HG02852 (cell line): ENCODE data around the gene IFNA4.
"Not testable (repeated sequence)": the region's sequence is repeated elsewhere in the genome, so short reads cannot be mapped to it uniquely, and the experiment has no call there.

Experiments
- ATAC-seq: cut with Tn5 transposase; IDR thresholded peaks from one replicate; pipeline ENCODE4 v1.9.1; 2021; ENCODE audit warnings: mild to moderate bottlenecking, moderate library complexity; ENCODE audit not compliant: unreplicated experiment

Gene IFNA4

DNA sequence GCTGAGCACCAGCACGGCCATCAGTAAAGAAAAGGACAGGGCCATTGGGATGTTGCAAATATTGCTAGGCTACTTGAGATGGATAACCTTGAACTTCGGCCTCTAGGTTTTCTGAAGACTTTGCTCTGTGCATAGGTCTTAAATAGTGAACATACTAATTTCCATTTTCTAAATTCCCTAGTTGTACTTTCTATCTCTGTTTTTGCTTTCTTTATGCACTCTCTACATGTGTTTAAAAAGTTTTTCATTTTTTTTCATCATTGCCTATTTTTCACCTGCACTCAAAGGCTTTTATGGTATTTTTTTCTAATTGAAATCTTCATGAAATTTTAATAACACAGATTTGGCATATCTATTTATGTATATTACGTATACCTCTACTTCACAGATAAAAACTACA is at the start of gene IFNA4:
IFNA4 (minus strand) TSS at position 101 of the 400 bp plus-strand sequence; CDS start at position 45, 56 bp downstream.
- not testable (repeated sequence) for ATAC-seq

DNA sequence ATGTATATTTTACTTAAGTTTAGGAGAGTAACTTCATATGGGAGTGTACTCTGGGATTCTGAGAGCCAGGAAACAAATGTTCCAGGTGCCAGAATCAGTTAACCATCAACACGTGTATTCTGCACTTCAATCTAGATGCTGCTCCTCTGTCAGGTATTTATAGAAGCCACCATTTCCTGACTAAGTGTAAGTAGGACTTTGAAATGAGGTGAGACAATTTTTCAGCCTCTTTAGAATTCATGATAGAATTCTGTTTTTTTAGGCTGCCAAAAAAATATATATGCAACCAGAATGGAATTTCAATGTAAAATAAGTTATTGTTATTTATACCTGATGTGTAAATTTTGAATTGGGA is 49.0 kb upstream of the IFNA4 start:
- peak; percentile 6 for ATAC-seq

DNA sequence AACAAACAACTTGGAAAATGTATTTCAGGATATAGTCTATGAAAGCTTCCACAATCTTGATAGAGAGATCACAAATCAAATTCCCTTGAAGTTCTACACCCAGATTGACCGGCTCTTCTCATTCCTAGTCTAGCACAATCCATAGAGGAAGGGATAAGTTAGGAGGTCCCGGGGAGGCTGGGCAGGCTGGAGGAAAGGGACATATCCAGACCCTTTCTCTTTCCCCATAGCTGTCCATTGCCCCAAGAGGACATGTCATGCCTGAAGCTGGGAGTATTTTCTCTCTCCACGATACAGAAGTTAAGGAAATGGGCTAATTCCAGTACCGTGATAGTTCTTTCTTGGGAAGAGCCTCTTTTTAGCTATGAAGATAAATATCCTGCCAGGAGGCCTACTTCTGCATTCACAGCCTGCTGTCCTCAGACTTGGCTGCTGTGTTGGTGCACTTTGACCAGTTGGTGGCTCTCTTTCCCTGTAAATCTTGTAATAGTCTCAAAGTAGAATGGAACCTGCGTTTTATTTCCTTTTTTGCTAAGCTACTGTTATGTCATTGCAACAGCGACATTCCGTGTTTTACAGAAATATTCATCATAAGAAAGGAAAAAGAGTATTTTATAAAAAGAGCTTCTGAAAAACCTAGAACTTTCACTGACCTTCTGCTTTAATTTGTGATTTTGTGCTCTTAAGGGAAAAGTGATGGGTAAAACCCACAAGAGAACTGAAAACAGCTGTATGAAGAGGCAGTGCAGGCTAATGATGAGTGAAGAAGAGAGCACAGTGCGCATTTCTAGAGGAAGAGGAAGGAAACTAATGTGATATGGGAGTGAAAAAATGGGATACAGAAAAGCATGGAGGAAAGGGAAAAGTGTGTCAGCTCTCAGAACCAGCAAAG is 48.3 kb upstream of the IFNA4 start:
- ATAC-seq: peak; percentile 82

DNA sequence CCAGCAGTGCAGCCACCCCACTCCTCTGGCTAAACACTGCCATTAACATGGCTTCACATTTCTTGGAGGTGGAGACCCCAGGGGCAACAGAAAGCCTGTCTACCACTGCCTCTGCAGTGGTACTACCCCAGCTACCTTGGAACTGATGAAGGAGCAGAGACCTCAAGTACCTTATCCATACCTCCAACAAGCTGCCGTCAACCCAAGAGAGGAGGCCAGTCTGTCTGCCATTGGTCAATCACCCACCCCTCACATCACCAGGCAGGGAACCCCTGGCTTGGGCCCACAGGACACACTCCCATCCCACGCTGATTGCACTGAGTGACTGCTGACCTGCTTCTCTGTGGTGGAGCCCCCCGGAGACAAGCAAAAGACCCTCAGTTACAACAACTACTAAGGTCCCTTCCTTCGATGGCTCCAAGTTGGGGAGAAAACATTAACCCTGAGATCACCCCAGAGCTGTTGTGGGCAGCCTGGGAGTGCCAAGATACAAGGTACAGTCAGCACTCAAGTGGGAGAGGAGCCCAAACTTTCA is 46.8 kb upstream of the IFNA4 start:
- no peak for ATAC-seq

DNA sequence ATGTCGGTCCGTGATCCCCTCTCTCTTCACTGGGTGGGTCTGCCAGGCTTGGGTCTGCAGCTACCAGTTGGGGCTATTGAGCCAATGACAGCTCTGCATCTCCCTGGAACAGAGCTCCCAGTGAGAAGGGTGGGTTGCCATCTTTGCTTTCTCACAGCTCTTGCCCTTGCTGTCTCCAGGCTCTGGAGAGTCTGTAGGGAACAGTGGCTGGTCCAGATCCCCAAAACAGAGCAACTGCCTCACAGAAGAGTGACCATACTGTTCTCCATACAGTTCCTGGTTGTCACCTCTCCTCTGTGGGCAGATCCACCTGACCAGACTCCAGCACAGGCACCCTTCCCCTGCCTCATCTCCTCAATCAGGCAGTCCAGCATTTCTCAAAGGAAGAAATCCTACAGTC is 45.9 kb upstream of the IFNA4 start:
- ATAC-seq: no peak

DNA sequence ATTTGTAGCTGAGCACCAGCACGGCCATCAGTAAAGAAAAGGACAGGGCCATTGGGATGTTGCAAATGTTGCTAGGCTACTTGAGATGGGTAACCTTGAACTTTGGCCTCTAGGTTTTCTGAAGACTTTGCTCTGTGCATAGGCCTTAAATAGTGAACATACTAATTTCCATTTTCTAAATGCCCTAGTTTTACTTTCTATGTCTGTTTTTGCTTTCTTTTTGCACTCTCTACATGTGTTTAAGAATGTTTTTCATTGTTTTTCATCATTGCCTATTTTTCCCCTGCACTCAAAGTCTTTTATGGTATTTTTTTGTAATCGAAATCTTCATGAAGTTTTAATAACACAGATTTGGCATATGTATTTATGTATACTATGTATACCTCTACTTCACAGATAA is 40.7 kb upstream of the IFNA4 start, which contains the start of gene IFNA17:
IFNA17 (minus strand) TSS at position 101 of the 400 bp plus-strand sequence; CDS start at position 52, 49 bp downstream.
- no peak for ATAC-seq

DNA sequence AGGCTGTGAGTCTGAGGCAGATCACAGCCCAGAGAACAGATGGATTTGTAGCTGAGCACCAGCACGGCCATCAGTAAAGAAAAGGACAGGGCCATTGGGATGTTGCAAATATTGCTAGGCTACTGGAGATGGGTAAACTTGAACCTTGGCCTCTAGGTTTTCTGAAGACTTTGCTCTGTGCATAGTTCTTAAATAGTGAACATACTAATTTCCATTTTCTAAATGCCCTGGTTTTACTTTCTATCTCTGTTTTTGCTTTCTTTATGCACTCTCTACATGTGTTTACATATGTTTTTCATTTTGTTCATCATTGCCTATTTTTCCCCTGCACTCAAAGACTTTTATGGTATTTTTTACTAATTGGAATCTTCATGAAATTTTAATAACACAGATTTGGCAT is 29.8 kb upstream of the IFNA4 start, which contains the start of gene IFNA16:
IFNA16 (minus strand) TSS at position 101 of the 400 bp plus-strand sequence; CDS start at position 95, 6 bp downstream.
- ATAC-seq: not testable (repeated sequence)

DNA sequence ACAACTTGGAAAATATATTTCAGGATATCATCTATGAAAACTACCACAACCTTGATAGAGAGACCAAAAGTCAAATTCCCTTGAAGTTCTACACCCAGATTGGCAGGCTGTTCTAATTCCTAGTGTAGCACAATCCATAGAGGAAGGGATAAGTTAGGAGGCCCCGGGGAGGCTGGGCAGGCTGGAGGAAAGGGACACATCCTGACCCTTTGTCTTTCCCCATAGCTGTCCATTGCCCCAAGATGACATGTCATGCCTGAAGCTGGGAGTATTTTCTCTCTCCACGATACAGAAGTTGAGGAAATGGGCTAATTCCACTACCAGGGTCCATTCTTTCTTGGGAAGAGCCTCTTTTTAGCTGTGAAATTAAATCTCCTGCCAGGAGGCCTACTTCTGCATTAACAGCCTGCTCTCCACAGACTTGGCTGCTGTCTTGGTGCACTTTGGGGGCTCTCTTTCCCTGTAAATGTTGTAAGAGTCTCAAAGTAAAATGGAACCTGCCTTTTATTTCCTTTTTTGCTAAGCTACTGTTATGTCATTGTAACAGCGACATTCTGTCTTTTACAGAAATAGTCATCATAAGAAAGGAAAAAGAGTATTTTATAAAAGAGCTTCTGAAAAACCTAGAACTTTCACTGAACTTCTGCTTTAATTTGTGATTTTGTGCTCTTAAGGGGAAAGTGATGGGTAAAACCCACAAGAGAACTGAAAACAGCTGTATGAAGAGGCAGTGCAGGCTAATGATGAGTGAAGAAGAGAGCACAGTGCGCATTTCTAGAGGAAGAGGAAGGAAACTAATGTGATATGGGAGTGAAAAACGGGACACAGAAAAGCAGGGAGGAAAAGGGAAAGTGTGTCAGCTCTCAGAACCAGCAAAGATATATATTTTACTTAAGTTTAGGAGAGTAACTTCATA is 26.3 kb upstream of the IFNA4 start:
- ATAC-seq: peak; percentile 73

DNA sequence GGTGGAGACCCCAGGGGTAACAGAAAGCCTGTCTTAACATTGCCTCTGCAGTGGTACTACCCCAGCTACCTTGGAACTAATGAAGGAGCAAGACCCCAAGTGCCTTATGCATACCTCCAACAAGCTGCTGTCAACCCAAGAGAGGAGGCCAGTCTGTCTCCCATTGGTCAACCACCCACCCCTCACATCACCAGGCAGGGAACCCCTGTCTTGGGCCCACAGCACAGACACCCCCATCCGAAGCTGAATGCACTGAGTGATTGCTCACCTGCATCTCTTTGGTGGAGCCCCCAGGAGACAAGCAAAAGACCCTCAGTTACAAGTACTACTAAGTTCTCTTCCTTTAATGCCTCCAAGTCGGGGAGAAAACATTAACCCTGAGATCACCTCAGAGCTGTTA is 24.8 kb upstream of the IFNA4 start:
- ATAC-seq: not testable (repeated sequence)

DNA sequence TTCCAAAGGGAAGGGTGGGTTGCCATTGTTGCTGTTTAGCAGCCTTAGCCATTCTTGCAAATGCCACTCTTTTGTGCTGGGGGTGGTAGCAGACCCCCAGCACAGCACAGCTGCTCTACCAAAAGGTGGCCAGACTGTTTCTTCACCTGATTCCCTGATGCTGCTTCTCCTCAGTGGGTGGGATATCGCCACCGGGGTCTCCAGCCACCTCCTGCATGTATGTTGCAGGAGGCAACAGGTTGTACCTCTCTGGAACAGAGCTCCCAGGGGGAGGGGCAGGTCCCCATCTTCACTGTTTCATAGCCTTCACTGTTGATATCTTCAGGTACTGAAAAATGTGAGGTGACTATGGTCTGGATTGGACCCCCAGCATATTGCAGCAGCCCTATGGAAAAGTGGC is 23.4 kb upstream of the IFNA4 start:
- ATAC-seq: not testable (repeated sequence)

DNA sequence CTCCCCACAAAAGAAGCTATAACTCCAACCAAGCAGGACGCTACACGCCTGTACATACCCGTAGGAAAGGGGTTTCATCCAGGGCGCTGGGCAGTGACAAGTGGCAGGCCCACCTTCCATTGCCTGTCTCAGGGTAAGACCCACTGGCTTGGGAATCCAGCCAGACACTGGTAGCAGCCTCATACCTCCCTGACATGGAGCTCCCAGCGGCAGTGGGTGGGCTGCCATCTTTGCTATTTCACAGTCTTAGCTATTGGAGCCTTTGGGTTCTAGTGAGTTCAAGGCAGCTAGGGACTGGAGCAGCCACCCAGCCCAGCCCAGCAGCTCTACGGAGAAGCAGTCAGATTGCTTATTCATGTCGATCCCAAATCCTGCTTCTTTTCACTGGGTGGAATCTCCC is 22.9 kb upstream of the IFNA4 start:
- no peak for ATAC-seq

DNA sequence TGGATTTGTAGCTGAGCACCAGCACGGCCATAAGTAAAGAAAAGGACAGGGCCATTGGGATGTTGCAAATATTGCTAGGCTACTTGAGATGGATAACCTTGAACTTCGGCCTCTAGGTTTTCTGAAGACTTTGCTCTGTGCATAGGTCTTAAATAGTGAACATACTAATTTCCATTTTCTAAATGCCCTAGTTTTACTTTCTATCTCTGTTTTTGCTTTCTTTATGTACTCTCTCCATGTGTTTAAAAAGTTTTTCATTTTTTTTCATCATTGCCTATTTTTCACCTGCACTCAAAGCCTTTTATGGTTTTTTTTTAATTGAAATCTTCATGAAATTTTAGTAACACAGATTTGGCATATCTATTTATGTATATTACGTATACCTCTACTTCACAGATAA is 19.7 kb upstream of the IFNA4 start, which contains the start of gene IFNA10:
IFNA10 (minus strand) TSS at position 101 of the 400 bp plus-strand sequence; CDS start at position 55, 46 bp downstream.
- not testable (repeated sequence) for ATAC-seq

DNA sequence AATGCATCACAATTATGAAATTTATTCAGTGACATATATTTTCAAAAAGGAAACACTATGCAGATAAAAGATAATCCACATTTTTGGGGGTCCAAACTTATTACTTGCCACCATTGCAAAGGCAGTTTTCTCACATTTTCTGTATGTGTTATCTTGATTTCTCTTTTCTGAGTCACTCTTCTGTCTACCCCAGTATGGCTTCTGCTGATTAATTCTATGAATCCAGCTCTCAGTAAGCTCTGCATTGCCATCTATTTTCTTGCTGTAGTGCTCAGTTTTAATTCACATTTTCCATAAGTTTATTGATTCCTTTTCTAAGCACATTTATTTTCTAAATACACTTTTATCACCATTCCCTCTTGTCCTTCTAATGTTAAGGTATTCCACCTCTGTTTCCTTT is 17.8 kb upstream of the IFNA4 start:
- ATAC-seq: no peak

DNA sequence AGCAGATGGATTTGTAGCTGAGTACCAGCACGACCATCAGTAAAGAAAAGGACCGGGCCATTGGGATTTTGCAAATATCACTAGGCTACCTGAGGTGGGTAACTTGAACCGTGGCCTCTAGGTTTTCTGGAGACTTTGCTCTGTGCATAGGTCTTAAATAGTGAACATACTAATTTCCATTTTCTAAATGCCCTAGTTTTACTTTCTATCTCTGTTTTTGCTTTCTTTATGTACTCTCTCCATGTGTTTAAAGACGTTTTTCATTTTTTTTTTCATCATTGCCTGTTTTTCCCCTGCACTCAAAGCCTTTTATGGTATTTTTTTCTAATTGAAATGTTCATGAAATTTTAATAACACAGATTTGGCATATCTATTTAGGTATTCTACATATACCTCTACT is 14.7 kb upstream of the IFNA4 start, which contains the start of gene IFNA7:
IFNA7 (minus strand) TSS at position 101 of the 400 bp plus-strand sequence; CDS start at position 61, 40 bp downstream.
- not testable (repeated sequence) for ATAC-seq

DNA sequence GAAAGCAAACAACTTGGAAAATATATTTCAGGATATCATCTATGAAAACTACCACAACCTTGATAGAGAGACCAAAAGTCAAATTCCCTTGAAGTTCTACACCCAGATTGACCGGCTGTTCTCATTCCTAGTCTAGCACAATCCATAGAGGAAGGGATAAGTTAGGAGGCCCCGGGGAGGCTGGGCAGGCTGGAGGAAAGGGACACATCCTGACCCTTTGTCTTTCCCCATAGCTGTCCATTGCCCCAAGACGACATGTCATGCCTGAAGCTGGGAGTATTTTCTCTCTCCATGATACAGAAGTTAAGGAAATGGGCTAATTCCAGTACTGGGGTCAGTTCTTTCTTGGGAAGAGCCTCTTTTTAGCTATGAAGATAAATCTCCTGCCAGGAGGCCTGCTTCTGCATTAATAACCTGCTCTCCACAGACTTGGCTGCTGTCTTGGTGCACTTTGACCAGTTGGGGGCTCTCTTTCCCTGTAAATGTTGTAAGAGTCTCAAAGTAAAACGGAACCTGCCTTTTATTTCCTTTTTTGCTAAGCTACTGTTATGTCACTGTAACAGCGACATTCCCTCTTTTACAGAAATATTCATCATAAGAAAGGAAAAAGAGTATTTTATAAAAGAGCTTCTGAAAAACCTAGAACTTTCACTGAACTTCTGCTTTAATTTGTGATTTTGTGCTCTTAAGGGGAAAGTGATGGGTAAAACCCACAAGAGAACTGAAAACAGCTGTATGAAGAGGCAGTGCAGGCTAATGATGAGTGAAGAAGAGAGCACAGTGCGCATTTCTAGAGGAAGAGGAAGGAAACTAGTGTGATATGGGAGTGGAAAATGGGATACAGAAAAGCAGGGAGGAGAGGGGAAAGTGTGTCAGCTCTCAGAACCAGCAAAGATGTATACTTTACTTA is 7.7 kb upstream of the IFNA4 start:
- peak; percentile 91 for ATAC-seq

DNA sequence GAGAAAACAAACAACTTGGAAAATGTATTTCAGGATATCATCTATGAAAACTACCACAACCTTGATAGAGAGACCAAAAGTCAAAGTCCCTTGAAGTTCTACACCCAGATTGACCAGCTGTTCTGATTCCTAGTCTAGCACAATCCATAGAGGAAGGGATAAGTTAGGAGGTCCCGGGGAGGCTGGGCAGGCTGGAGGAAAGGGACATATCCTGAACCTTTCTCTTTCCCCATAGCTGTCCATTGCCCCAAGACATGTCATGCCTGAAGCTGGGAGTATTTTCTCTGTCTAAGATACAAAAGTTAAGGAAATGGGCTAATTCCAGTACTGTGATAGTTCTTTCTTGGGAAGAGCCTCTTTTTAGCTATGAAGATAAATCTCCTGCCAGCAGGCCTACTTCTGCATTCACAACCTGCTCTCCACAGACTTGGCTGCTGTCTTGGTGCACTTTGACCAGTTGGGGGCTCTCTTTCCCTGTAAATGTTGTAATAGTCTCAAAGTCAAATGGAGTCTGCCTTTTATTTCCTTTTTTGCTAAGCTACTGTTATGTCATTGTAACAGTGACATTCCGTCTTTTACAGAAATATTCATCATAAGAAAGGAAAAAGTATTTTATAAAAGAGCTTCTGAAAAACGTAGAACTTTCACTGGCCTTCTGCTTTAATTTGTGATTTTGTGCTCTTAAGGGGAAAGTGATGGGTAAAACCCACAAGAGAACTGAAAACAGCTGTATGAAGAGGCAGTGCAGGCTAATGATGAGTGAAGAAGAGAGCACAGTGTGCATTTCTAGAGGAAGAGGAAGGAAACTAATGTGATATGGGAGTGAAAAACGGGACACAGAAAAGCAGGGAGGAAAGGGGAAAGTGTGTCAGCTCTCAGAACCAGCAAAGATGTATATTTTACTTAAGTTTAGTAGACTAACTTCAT is 4.3 kb downstream of the IFNA4 start:
- peak; percentile 96 for ATAC-seq

DNA sequence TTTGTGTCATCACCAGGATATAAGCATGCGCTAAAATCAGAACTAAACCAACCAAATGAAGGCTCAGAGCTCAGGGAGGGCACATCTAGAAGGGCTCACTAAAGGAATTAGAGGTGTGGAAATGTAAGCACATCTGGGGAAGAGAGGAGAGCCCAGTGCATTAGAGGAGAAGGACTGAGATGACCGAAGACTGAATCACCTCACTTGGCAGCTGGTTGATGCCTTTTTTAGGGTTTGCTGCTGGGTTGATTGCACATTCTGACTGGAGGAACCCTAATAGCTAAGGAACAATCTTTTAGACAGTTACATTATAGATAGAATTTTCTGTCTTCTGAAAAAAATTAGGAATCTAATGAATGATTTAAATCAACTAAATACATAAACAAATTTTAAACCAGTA is 12.7 kb downstream of the IFNA4 start:
- ATAC-seq: no peak

DNA sequence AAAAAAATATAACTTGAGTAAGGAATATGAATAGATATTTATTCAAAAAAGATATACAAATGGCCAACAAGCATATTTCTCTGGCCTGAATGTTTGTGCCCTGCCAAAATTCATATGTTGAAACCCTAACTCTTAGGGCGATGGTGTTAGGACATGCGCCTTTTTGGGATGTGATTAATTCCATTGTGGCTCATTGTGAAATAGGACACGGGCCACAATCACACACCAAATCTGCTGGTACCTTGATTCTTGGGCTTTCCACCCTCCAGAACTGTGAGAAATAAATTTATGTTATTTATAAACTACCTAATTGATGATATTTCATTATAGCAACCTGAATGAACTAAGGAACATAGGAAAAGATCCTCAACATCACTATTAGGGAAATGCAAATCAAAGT is 15.2 kb downstream of the IFNA4 start:
- no peak for ATAC-seq

DNA sequence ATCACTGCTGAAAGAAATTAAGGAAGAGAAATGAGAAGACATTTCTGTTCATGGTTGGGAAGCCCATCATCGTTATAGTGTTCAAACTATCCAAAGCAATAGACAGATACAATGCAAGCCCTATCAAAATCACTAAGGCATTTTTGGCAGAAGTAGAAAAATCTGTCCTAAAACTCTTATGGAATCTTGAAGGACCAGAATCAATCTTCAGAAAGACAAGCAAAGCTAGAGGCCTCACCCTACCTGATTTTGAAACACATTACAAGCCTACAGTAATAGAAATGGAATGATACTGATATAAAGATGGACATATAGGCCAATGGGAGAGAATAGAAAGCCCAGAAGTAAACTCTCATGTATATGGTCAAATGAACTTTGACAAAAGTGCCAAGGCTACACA is 16.0 kb downstream of the IFNA4 start:
- ATAC-seq: no peak
